DND-41 (cell line): ENCODE results near the gene RBM7.

Experiments
- CTCF ChIP-seq: IDR thresholded peaks from 2 replicates; pipeline ENCODE4 v1.5.1; 2012; ENCODE audit warnings: borderline replicate concordance, low read length, moderate library complexity, mild to moderate bottlenecking; ENCODE audit not compliant: poor library complexity, severe bottlenecking; ENCODE audit errors: extremely low read depth
- EZH2 ChIP-seq: IDR thresholded peaks from 3 replicates; pipeline ENCODE4 v1.6.1; 2012; ENCODE audit warnings: borderline replicate concordance, low read depth, mild to moderate bottlenecking, moderate library complexity, low read length, inconsistent platforms; ENCODE audit not compliant: severe bottlenecking

GRCh38 chr11:114442536-114442935, 42.1 kb downstream of the RBM7 start:
- TF ChIP-seq CTCF (no peak), EZH2 (no peak)
